AML-193 (cell line): ENCODE data around the gene RGS19.

Experiments
- DNase-seq, 2 experiments: peaks; one replicate each; lab custom pipeline; 2025; lab: John Stamatoyannopoulos, UW

Gene RGS19

GRCh38 chr20:64108731-64109681, 29.7 kb upstream of the RGS19 start:
- no peak for DNase-seq

GRCh38 chr20:64107736-64108457, 28.6 kb upstream of the RGS19 start:
- DNase-seq = peak; percentile 57 to 73

DNA sequence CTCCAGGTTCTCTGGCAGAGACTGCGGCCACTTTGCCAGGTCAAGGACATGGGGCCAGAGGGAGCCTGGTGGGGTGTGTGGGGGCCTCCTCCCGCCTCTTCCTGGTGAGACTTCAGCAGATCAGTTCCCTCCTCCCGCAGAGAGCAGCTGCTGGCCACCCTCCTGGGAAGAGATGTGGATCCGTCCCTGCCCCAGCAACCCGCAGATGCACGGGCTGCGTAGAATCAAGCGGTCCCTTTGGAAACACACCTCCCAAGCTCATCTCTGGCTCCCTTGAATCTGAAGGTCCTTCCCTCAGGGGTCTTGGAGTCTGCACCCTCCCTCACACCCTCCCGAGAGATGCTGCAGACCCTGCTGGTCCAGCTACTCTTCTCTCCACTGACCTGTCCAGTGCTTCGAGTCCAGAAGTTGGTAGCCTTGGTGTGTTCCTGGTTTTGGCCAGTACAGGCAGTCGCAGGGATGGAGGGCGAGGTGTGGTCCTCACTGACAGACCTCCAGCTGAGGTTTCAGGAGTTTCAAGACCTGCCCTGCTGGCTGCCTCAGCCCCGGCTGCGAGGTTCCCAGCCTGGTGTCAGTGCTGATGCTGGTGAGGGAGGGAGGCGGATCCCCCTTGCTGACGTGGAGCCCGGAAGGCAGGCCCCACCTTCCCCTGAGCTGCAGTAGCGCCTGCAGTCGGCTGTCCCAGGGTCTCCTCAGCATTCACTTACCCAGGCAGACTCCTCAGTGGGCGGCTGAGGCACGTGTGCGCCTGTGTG, 27.8 kb upstream of the RGS19 start, which contains the start of gene NPBWR2:
TSS of gene NPBWR2 (minus strand) at position 585 of the 755 bp plus-strand sequence. CDS start 734 bp downstream, outside the sequence.
- DNase-seq = no peak

- DNase-seq = no peak
Observed at GRCh38 chr20:64106435-64106961, 27.2 kb upstream of the RGS19 start.

DNA sequence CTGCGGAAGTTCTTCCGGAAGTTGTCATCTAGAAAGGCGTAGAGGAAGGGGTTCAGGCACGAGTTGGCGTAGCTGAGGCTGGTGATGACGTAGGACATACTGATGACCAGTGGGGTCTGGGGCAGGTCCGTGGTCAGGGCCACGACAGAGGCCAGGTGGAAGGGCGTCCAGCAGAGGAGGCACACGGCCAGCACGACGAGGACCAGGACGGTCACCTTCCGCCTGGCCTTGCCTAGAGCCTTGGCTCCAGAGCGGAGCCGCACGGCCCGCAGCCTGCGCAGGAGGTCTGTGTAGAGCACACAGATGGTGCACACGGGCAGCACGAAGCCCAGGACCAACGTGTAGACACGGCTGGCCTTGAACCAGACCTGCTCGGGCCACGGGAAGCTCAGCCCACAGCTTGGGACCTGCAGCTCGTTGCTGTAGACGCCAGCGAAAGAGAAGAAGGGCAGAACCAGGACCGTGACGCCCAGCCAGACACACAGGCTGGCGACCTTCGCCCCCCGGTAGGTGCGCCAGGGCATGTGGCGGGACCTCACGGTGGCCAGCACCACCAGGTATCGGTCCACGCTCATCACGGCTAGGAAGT, 26.6 kb upstream of the RGS19 start:
- no peak for DNase-seq

- DNase-seq = no peak
Observed at GRCh38 chr20:64104667-64105451, 25.5 kb upstream of the RGS19 start.

GRCh38 chr20:64103871-64104666, 24.8 kb upstream of the RGS19 start:
- no peak for DNase-seq

- DNase-seq = no peak
Observed at GRCh38 chr20:64102647-64103354, 23.5 kb upstream of the RGS19 start.

GRCh38 chr20:64101731-64102621, 22.7 kb upstream of the RGS19 start:
- no peak for DNase-seq

GRCh38 chr20:64100946-64101688, 21.8 kb upstream of the RGS19 start:
- no peak for DNase-seq

DNA sequence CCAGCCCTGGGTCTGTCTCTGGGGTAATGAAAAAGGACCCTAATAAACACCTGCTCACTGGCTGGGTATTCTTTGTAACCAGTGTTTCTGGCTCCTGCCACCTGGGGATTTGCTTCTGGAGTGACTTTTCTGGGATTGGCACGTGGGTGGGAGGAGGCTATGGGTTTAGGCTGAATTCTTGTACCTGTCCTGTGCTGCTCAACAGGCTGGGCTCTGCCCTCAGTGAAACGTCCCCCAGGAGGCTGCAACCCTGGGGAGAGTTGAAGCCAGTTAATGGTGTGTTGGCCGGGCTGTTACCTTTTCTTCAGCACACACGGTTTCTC, 21.2 kb upstream of the RGS19 start:
- DNase-seq = no peak

- DNase-seq = no peak
Observed at GRCh38 chr20:64099880-64100565, 20.7 kb upstream of the RGS19 start.

DNA sequence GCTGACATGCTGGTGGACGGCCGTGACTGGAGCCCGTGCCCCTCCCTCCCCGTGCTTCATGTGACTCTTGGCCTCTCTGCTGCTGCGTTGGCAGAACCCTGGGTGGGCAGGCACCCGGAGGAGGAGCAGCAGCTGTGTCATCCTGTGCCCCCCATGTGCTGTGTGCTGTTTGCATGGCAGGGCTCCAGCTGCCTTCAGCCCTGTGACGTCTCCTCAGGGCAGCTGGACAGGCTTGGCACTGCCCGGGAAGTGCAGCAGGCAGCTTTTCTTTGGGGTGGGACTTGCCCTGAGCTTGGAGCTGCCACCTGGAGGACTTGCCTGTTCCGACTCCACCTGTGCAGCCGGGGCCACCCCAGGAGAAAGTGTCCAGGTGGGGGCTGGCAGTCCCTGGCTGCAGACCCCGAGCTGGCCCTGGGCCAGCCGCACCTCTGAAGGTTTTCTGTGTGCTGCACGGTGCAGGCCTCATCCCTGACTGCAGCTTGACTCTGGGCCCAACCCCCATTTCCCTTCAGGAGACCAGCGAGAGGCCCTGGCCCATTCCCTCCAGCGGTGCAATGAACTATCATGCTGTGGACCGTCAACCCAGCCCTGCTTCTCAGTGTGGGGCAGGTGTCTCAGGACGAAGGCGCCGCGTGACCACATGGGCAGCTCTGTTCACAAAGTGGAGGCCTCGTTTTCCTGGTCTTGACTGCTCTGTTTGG, 19.9 kb upstream of the RGS19 start:
- no peak for DNase-seq

- no peak for DNase-seq
Observed at GRCh38 chr20:64098471-64099013, 19.2 kb upstream of the RGS19 start.

GRCh38 chr20:64096535-64096934, 17.2 kb upstream of the RGS19 start:
- DNase-seq = no peak

DNA sequence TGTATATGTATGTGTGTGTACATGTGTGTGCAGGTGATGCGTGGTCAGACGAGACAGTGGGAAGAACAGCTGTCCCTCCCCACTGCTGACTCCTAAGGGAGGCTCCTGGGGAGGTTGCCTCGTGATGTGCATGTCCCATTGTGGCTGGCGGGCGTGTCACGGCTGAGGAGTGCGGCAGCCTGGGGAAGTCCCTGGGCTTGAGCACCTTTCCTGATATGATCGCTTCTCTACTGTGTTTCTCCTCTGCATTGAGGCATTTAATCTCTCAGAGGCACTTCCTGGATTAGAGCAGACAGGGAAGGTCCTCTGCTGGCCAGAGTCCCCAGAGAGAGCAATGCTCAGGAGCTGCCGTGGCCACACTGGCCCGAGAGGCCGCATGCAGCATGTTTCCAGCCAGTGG, 16.6 kb upstream of the RGS19 start:
- DNase-seq = no peak
